ENCODE measurements around the gene EBF4. TPM values are rescaled to one million over a fixed set of nuclear protein-coding genes. Genes with fewer than 3 reads are reported as not detected.
A peak's percentile ranks its signal among the peaks of the same experiment; 100 is the strongest.

The EBF4 gene
- polyA plus RNA-seq, 3 donors: 0.12 TPM; not detected in 2

DNA sequence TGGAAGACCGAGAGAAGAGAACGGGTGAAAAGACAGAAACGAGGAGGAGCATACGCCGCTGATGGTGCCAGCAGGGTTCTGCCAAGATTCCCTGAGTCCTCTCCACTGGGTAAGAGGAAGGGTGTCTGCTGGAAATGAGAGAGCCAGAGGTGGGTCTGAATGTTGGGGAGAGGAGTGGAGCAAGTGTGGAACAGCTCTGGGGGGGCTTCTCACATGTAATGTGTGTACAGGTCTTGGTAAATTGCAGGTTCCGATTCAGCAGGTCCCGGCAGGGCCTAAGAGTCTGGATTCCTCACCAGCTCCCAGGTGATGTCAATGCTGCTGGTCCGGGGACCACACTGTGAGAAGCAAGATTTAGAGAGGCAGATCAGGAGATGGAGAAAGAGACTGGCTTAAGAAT is 1.5 kb upstream of the EBF4 start:
- peaks cover 6 to 17% of the 10 kb centered on the region in 2 donors for H3K4me1 ChIP-seq (ENCODE audit: control insufficient read depth in 1 of 2, insufficient read depth in 2 of 2, low read length in 2 of 2)
- peaks cover 13% of the 10 kb centered on the region for H3K4me1 Mint-ChIP-seq
- no peak for TF ChIP-seq CTCF (IDR thresholded peaks at IDR 0.05)
- H3K9ac ChIP-seq (ENCODE audit: insufficient read depth, low read length, poor library complexity, severe bottlenecking): no peak overlapping the region
- peaks cover 74 to 88% (median 76%) of the 10 kb centered on the region in 3 donors for H3K27me3 Mint-ChIP-seq (ENCODE audit: low read depth in 3 of 3)
- peaks cover 0 to 20% (median 12%) of the 10 kb centered on the region in 7 donors for H3K9me3 Mint-ChIP-seq
- no peaks in the 10 kb centered on the region for H3K36me3 ChIP-seq (replicated peaks in 1 of 2; ENCODE audit: control insufficient read depth in 1 of 2, insufficient read depth in 2 of 2, low read length in 2 of 2)
- intact Hi-C loops (cut with micrococcal nuclease): no loop called here
- peaks cover 45 to 70% of the 10 kb centered on the region in 2 donors for H3K27me3 ChIP-seq (ENCODE audit: control insufficient read depth in 2 of 2, insufficient read depth in 2 of 2, low read length in 2 of 2)
- H3K36me3 Mint-ChIP-seq: peaks cover 4 to 15% of the 10 kb centered on the region in 2 donors
- H3K79me2 ChIP-seq (ENCODE audit: insufficient read depth, low read length): no peaks in the 10 kb centered on the region
- H3K9me3 ChIP-seq (replicated peaks in 1 of 2; ENCODE audit: control insufficient read depth in 1 of 2, insufficient read depth in 1 of 2, low read length in 2 of 2): peaks cover 0 to 21% of the 10 kb centered on the region in 2 donors
- H3K4me3 ChIP-seq (replicated peaks in 1 of 3; ENCODE audit: low read depth in 2 of 3, low read length in 3 of 3): no peak overlapping the region
- no peak overlapping the region for H3K27ac Mint-ChIP-seq
- H3K27ac ChIP-seq (ENCODE audit: low read depth in 1 of 2, low read length in 2 of 2): no peak overlapping the region
- no peak overlapping the region for H3K4me2 ChIP-seq (replicated peaks; ENCODE audit: extremely low read depth, low read length, poor library complexity, severe bottlenecking)
- no peaks in the 10 kb centered on the region for H4K20me1 ChIP-seq (ENCODE audit: insufficient read depth, low read length)
- DNase-seq: no peak
- 79% methylated on average over 7 of the region's 8 CpGs for WGBS (ENCODE audit: insufficient coverage)
- H2AFZ ChIP-seq (ENCODE audit: insufficient read depth, low read depth, low read length, poor library complexity, severe bottlenecking): no peak overlapping the region
- peak overlapping the region; percentile 92 to 99 for H3K4me3 Mint-ChIP-seq

GRCh38 chr20:2691663-2692035 is 931 bp upstream of the EBF4 start:
- H3K9me3 ChIP-seq (replicated peaks in 1 of 2; ENCODE audit: control insufficient read depth in 1 of 2, insufficient read depth in 1 of 2, low read length in 2 of 2): peaks cover 0 to 21% of the 10 kb centered on the region in 2 donors
- H3K79me2 ChIP-seq (ENCODE audit: insufficient read depth, low read length): no peaks in the 10 kb centered on the region
- H3K27me3 ChIP-seq (ENCODE audit: control insufficient read depth in 2 of 2, insufficient read depth in 2 of 2, low read length in 2 of 2): peaks cover 45 to 70% of the 10 kb centered on the region in 2 donors
- no peak for TF ChIP-seq CTCF (IDR thresholded peaks at IDR 0.05)
- H2AFZ ChIP-seq (ENCODE audit: insufficient read depth, low read depth, low read length, poor library complexity, severe bottlenecking): no peak overlapping the region
- Mint-ChIP-seq H3K4me1 (peaks cover 13% of the 10 kb centered on the region), H3K9me3 (peaks cover 0 to 20% (median 12%) of the 10 kb centered on the region in 7 donors), H3K36me3 (peaks cover 4 to 15% of the 10 kb centered on the region in 2 donors), H3K27me3 (ENCODE audit: low read depth in 3 of 3) (peaks cover 77 to 89% (median 80%) of the 10 kb centered on the region in 3 donors), H3K27ac (peak overlapping the region in 2 of 7 donors; percentile 4 to 84), H3K4me3 (peak overlapping the region; percentile 92 to 99)
- no peak overlapping the region for H3K9ac ChIP-seq (ENCODE audit: insufficient read depth, low read length, poor library complexity, severe bottlenecking)
- H3K4me1 ChIP-seq (ENCODE audit: control insufficient read depth in 1 of 2, insufficient read depth in 2 of 2, low read length in 2 of 2): peaks cover 6 to 17% of the 10 kb centered on the region in 2 donors
- H3K4me2 ChIP-seq (replicated peaks; ENCODE audit: extremely low read depth, low read length, poor library complexity, severe bottlenecking): peak overlapping the region; percentile 65
- H3K4me3 ChIP-seq (replicated peaks in 1 of 3; ENCODE audit: low read depth in 2 of 3, low read length in 3 of 3): peak overlapping the region in 1 of 3 experiments; percentile 68
- no peaks in the 10 kb centered on the region for H3K36me3 ChIP-seq (replicated peaks in 1 of 2; ENCODE audit: control insufficient read depth in 1 of 2, insufficient read depth in 2 of 2, low read length in 2 of 2)
- intact Hi-C loops (cut with micrococcal nuclease): no loop called here
- no peak overlapping the region for H3K27ac ChIP-seq (ENCODE audit: low read depth in 1 of 2, low read length in 2 of 2)
- no peak for DNase-seq
- 90% methylated on average over 10 of the region's 10 CpGs for WGBS (ENCODE audit: insufficient coverage)
- no peaks in the 10 kb centered on the region for H4K20me1 ChIP-seq (ENCODE audit: insufficient read depth, low read length)
